GM10266 (cell line): Measurements from ENCODE around the gene OR5H2.

Experiments used
- DNase-seq: peaks from one replicate; pipeline ENCODE4 v3.0.0; 2012; ENCODE audit errors: extremely low spot score
- TF ChIP-seq, protein P1 (sequence below): IDR thresholded peaks from 2 replicates; pipeline ENCODE4 v1.5.1; 2012; ENCODE audit warnings: mild to moderate bottlenecking, low read depth; ENCODE audit not compliant: control insufficient read depth, insufficient read depth; ENCODE audit errors: missing control alignments

The OR5H2 gene

DNA sequence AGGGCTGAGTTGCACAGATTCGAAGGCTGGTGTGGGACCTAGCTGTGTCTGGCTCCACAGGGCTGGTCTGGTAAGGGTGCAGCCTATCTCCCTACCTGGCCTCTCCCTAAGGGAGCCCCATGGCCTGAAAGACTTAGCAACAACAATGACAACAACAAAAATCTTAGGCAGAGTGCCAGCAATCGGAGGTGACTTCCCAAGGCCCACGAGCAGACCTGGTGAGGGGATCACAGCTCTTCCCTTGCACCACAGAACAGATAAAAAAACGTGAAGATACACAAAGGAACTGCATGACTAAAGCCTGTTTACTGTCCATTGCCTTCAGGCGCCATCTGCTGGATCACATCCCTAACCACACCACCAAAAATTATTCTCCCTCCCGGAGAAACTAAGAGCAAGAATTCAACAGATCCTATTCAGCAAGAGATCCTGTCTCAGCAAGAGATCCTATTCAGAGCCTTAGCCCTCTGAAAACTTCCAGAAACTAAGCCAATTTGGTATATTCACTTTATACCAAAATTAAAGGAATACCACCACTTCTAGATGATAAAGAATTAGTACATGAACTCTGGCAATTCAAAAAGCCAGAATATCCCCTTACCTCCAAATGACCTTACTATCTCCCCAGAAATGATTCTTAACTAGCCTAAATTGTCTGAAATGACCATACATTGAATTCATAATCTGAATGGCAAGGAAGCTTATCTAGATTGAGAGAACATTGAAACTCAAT lies 47.3 kb downstream of the OR5H2 start:
- TF ChIP-seq, protein P1, sequence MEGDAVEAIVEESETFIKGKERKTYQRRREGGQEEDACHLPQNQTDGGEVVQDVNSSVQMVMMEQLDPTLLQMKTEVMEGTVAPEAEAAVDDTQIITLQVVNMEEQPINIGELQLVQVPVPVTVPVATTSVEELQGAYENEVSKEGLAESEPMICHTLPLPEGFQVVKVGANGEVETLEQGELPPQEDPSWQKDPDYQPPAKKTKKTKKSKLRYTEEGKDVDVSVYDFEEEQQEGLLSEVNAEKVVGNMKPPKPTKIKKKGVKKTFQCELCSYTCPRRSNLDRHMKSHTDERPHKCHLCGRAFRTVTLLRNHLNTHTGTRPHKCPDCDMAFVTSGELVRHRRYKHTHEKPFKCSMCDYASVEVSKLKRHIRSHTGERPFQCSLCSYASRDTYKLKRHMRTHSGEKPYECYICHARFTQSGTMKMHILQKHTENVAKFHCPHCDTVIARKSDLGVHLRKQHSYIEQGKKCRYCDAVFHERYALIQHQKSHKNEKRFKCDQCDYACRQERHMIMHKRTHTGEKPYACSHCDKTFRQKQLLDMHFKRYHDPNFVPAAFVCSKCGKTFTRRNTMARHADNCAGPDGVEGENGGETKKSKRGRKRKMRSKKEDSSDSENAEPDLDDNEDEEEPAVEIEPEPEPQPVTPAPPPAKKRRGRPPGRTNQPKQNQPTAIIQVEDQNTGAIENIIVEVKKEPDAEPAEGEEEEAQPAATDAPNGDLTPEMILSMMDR = peak; percentile 76
- DNase-seq = peak; percentile 22

DNA sequence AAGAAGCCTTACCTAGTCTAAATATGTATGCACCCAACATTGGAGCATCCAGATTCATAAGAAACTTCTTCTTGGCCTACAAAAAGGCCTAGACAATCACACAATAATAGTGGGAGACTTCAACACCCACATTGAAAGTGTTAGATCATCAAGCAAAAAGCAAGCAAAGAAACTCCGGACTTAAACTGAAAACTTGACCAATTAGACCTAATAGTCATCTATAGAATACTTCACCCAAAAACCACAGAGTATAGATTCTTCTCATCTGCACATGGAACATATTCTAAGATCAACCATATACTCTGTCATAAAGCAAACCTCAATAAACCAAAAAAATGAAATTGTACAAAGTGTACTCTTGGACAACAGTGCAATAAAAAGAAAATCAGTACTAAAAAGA lies 49.0 kb downstream of the OR5H2 start:
- no peak for DNase-seq
- TF ChIP-seq, protein P1 = no peak
